ENCODE measurements around the gene ZNF256. TPM values are rescaled to one million over a fixed set of nuclear protein-coding genes. Genes with fewer than 3 reads are reported as not detected.
A peak's percentile ranks its signal among the peaks of the same experiment; 100 is the strongest.

ZNF256 gene
- 3.3 and 5.0 TPM in 2 replicates for total RNA-seq

- DNase-seq (ENCODE audit: extremely low read depth, low read depth, low spot score): peak; percentile 65
These were observed at the start of gene ZNF256 for GRCh38 chr19:57947419-57948134. TSS of gene ZNF256 (minus strand) at chr19:57947706. CDS start at chr19:57947474, 232 bp downstream.

GRCh38 chr19:57992841-57993240, 45.3 kb upstream of the ZNF256 start:
- no peak for DNase-seq (ENCODE audit: extremely low read depth, low read depth, low spot score)

- no peak for DNase-seq (ENCODE audit: extremely low read depth, low read depth, low spot score)
These were observed 31.2 kb upstream of the ZNF256 start for GRCh38 chr19:57978586-57979289.

GRCh38 chr19:57974434-57974833, 26.9 kb upstream of the ZNF256 start, which contains the start of gene C19orf18:
TSS of gene C19orf18 (minus strand) at chr19:57974534. CDS start at chr19:57974432, 102 bp downstream.
- DNase-seq (ENCODE audit: extremely low read depth, low read depth, low spot score): no peak

- DNase-seq (ENCODE audit: extremely low read depth, low read depth, low spot score): no peak
These were observed 17.3 kb upstream of the ZNF256 start for GRCh38 chr19:57964761-57965160.

- DNase-seq (ENCODE audit: extremely low read depth, low read depth, low spot score): no peak
These were observed 14.3 kb upstream of the ZNF256 start for GRCh38 chr19:57961785-57962184.

- no peak for DNase-seq (ENCODE audit: extremely low read depth, low read depth, low spot score)
These were observed 7.5 kb upstream of the ZNF256 start for GRCh38 chr19:57954996-57955395.

GRCh38 chr19:57949702-57950101, 2.2 kb upstream of the ZNF256 start:
- DNase-seq (ENCODE audit: extremely low read depth, low read depth, low spot score): no peak

GRCh38 chr19:57949296-57949695, 1.8 kb upstream of the ZNF256 start:
- no peak for DNase-seq (ENCODE audit: extremely low read depth, low read depth, low spot score)

GRCh38 chr19:57947088-57947418, 453 bp downstream of the ZNF256 start:
- no peak for DNase-seq (ENCODE audit: extremely low read depth, low read depth, low spot score)

GRCh38 chr19:57946316-57946715, 1.2 kb downstream of the ZNF256 start:
- no peak for DNase-seq (ENCODE audit: extremely low read depth, low read depth, low spot score)

GRCh38 chr19:57941593-57941992, 5.9 kb downstream of the ZNF256 start:
- no peak for DNase-seq (ENCODE audit: extremely low read depth, low read depth, low spot score)

GRCh38 chr19:57935731-57936130, 11.8 kb downstream of the ZNF256 start:
- DNase-seq (ENCODE audit: extremely low read depth, low read depth, low spot score): no peak

GRCh38 chr19:57934820-57935665, 12.5 kb downstream of the ZNF256 start, which contains the start of gene ZNF418:
TSS of gene ZNF418 (minus strand) at chr19:57935402. CDS start at chr19:57933822, 1,580 bp downstream.
- peak; percentile 56 for DNase-seq (ENCODE audit: extremely low read depth, low read depth, low spot score)

- DNase-seq (ENCODE audit: extremely low read depth, low read depth, low spot score): no peak
These were observed 19.9 kb downstream of the ZNF256 start for GRCh38 chr19:57927587-57927986.

GRCh38 chr19:57916168-57916995, 31.1 kb downstream of the ZNF256 start, which contains the start of gene ZNF417:
TSS of gene ZNF417 (minus strand) at chr19:57916592. CDS start at chr19:57916411, 181 bp downstream.
- peak; percentile 79 for DNase-seq (ENCODE audit: extremely low read depth, low read depth, low spot score)

GRCh38 chr19:57914531-57914930, 33.0 kb downstream of the ZNF256 start:
- DNase-seq (ENCODE audit: extremely low read depth, low read depth, low spot score): no peak

GRCh38 chr19:57907394-57907793, 40.1 kb downstream of the ZNF256 start:
- no peak for DNase-seq (ENCODE audit: extremely low read depth, low read depth, low spot score)

- no peak for DNase-seq (ENCODE audit: extremely low read depth, low read depth, low spot score)
These were observed 42.2 kb downstream of the ZNF256 start for GRCh38 chr19:57905258-57905657.

- DNase-seq (ENCODE audit: extremely low read depth, low read depth, low spot score): no peak
These were observed 43.8 kb downstream of the ZNF256 start for GRCh38 chr19:57903618-57904184.
